Vagina (tissue), 2 donors: ENCODE measurements around the gene ZRANB3. TPM values are rescaled to one million over a fixed set of nuclear protein-coding genes. Genes with fewer than 3 reads are reported as not detected.

Experiments used
- DNase-seq, 2 donors: peaks; one replicate each; pipeline ENCODE4 v3.0.0-alpha.2; 2017; ENCODE audit errors: extremely low spot score in 2 of 2
- H3K27ac ChIP-seq: fragments of 200-600 bp; sonication (generic); one replicate; pipeline ENCODE4 v1.5.1; 2019
- H3K27me3 ChIP-seq: fragments of 200-600 bp; sonication (generic); one replicate; pipeline ENCODE4 v1.5.1; 2019
- H3K36me3 ChIP-seq, 2 donors: fragments of 200-600 bp; sonication (generic); one replicate each; pipeline ENCODE4 v1.5.1; 2017 to 2019
- H3K4me1 ChIP-seq: fragments of 200-600 bp; sonication (generic); one replicate; pipeline ENCODE4 v1.5.1; 2019
- H3K4me3 ChIP-seq, 2 donors: fragments of 200-600 bp; sonication (generic); 1 replicate in 1 of 2; 2 replicates in 1 of 2; pipeline ENCODE4 v1.5.1; 2016 to 2019
- H3K9me3 ChIP-seq: fragments of 200-600 bp; sonication (generic); one replicate; pipeline ENCODE4 v1.5.1; 2019
- CTCF ChIP-seq, 3 experiments: fragments of 450-650 bp in 2 of 3; fragments of 200-600 bp in 1 of 3; sonication (generic) in 1 of 3; IDR thresholded peaks; one replicate each; pipeline ENCODE4 v1.5.1; 2017 to 2019; ENCODE audit warnings: antibody characterized with exemption in 3 of 3, mild to moderate bottlenecking in 2 of 3, moderate library complexity in 2 of 3
- POLR2A ChIP-seq, 2 donors: fragments of 450-650 bp; IDR thresholded peaks; one replicate each; pipeline ENCODE4 v1.6.1; 2017; ENCODE audit warnings: antibody characterized with exemption in 2 of 2, mild to moderate bottlenecking in 2 of 2, moderate library complexity in 2 of 2
- POLR2AphosphoS5 ChIP-seq, 2 donors: sonication (generic); formaldehyde crosslinking; IDR thresholded peaks; one replicate each; pipeline ENCODE4 v1.9.0; 2017; ENCODE audit warnings: antibody characterized with exemption in 2 of 2, mild to moderate bottlenecking in 2 of 2, low read depth in 1 of 2; ENCODE audit not compliant: insufficient read depth in 1 of 2
- intact Hi-C: fragments of 100-400 bp; cut with DNase I; formaldehyde crosslinking; loops from one replicate; pipeline ENCODE4 v1.15.1; 2023
- total RNA-seq: library from RNA; depleted of rRNA; stranded (reverse); fragments of >200 nt; gene quantifications from one replicate; pipeline ENCODE4 v1.2.3, GENCODE V29; 2016

The ZRANB3 gene
- total RNA-seq, 1 donor from 2014 or later: 1.5 TPM

GRCh38 chr2:135335256-135335655, 195.8 kb downstream of the ZRANB3 start:
- H3K27ac ChIP-seq: no peak overlapping the region
- H3K27me3 ChIP-seq: no peaks in the 10 kb centered on the region
- TF ChIP-seq POLR2AphosphoS5 (IDR thresholded peaks at IDR 0.05; ENCODE audit: insufficient read depth in 1 of 2, low read depth in 1 of 2) (no peak), POLR2A (IDR thresholded peaks at IDR 0.05) (no peak), CTCF (IDR thresholded peaks at IDR 0.05) (no peak)
- no peaks in the 10 kb centered on the region for H3K4me1 ChIP-seq
- intact Hi-C loops: no loop called here
- H3K9me3 ChIP-seq: no peaks in the 10 kb centered on the region
- no peaks in the 10 kb centered on the region for H3K36me3 ChIP-seq
- no peak for DNase-seq
- no peak overlapping the region for H3K4me3 ChIP-seq

GRCh38 chr2:135327146-135327545, 203.9 kb downstream of the ZRANB3 start:
- peaks cover 5% of the 10 kb centered on the region for H3K9me3 ChIP-seq
- intact Hi-C loops: no loop called here
- TF ChIP-seq POLR2A (IDR thresholded peaks at IDR 0.05): no peak
- no peak overlapping the region for H3K27ac ChIP-seq
- no peaks in the 10 kb centered on the region for H3K27me3 ChIP-seq
- no peak for DNase-seq
- H3K4me3 ChIP-seq: no peak overlapping the region
- no peaks in the 10 kb centered on the region for H3K4me1 ChIP-seq
- H3K36me3 ChIP-seq: no peaks in the 10 kb centered on the region

GRCh38 chr2:135320465-135321355, 210.3 kb downstream of the ZRANB3 start:
- H3K4me1 ChIP-seq: no peaks in the 10 kb centered on the region
- no peaks in the 10 kb centered on the region for H3K27me3 ChIP-seq
- no peaks in the 10 kb centered on the region for H3K9me3 ChIP-seq
- H3K27ac ChIP-seq: no peak overlapping the region
- intact Hi-C loops: no loop called here
- H3K36me3 ChIP-seq: no peaks in the 10 kb centered on the region
- no peak for TF ChIP-seq POLR2A (IDR thresholded peaks at IDR 0.05)
- TF ChIP-seq POLR2AphosphoS5 (IDR thresholded peaks at IDR 0.05; ENCODE audit: insufficient read depth in 1 of 2, low read depth in 1 of 2): no peak
- TF ChIP-seq CTCF (IDR thresholded peaks at IDR 0.05): no peak
- DNase-seq: no peak
- H3K4me3 ChIP-seq: no peak overlapping the region

- H3K27ac ChIP-seq: no peak overlapping the region
- no peaks in the 10 kb centered on the region for H3K4me1 ChIP-seq
- intact Hi-C loops: no loop called here
- no peak for DNase-seq
- no peaks in the 10 kb centered on the region for H3K36me3 ChIP-seq
- H3K27me3 ChIP-seq: no peaks in the 10 kb centered on the region
- H3K9me3 ChIP-seq: no peaks in the 10 kb centered on the region
- H3K4me3 ChIP-seq: no peak overlapping the region
- TF ChIP-seq POLR2AphosphoS5 (IDR thresholded peaks at IDR 0.05; ENCODE audit: insufficient read depth in 1 of 2, low read depth in 1 of 2) (no peak), CTCF (IDR thresholded peaks at IDR 0.05) (no peak), POLR2A (IDR thresholded peaks at IDR 0.05) (no peak)
These were observed 212.2 kb downstream of the ZRANB3 start for GRCh38 chr2:135318808-135319207.

- H3K36me3 ChIP-seq: no peaks in the 10 kb centered on the region
- DNase-seq: no peak
- H3K27me3 ChIP-seq: no peaks in the 10 kb centered on the region
- H3K4me3 ChIP-seq: no peak overlapping the region
- TF ChIP-seq POLR2A (IDR thresholded peaks at IDR 0.05): no peak
- TF ChIP-seq POLR2AphosphoS5 (IDR thresholded peaks at IDR 0.05; ENCODE audit: insufficient read depth in 1 of 2, low read depth in 1 of 2): no peak
- no peak for TF ChIP-seq CTCF (IDR thresholded peaks at IDR 0.05)
- intact Hi-C loops: no loop called here
- no peaks in the 10 kb centered on the region for H3K4me1 ChIP-seq
- H3K9me3 ChIP-seq: no peaks in the 10 kb centered on the region
- no peak overlapping the region for H3K27ac ChIP-seq
These were observed 213.6 kb downstream of the ZRANB3 start for GRCh38 chr2:135317375-135317774.
